Karpas-422 (cell line): ENCODE measurements around the gene RNF220. TPM values are rescaled to one million over a fixed set of nuclear protein-coding genes. Genes with fewer than 3 reads are reported as not detected.
A peak's percentile ranks its signal among the peaks of the same experiment; 100 is the strongest.

ENCODE experiments used
- DNase-seq: peaks from one replicate; pipeline ENCODE4 v3.0.0-alpha.2; 2015
- H2AFZ ChIP-seq: fragments of 200-600 bp; sonication (generic); 2 replicates; pipeline ENCODE4 v1.6.1; 2014; ENCODE audit warnings: antibody characterized with exemption, low read length, mixed read lengths
- H3K27ac ChIP-seq: fragments of 200-600 bp; sonication (generic); 2 replicates; pipeline ENCODE4 v1.5.1; 2014; ENCODE audit warnings: mild to moderate bottlenecking, low read length, moderate library complexity
- H3K27me3 ChIP-seq: fragments of 200-600 bp; sonication (generic); 2 replicates; pipeline ENCODE4 v1.6.1; 2014; ENCODE audit warnings: low read length, mixed read lengths
- H3K36me3 ChIP-seq: fragments of 200-600 bp; sonication (generic); 2 replicates; pipeline ENCODE4 v1.6.1; 2014; ENCODE audit warnings: low read length, mixed read lengths; ENCODE audit not compliant: insufficient read depth
- H3K4me1 ChIP-seq: fragments of 200-600 bp; sonication (generic); 2 replicates; pipeline ENCODE4 v1.6.1; 2014; ENCODE audit warnings: mild to moderate bottlenecking, low read length, mixed read lengths
- H3K4me2 ChIP-seq: fragments of 200-600 bp; sonication (generic); 2 replicates; pipeline ENCODE4 v1.6.1; 2014; ENCODE audit warnings: low read length, low read depth, mild to moderate bottlenecking; ENCODE audit not compliant: poor library complexity, severe bottlenecking
- H3K4me3 ChIP-seq: fragments of 200-600 bp; sonication (generic); 2 replicates; pipeline ENCODE4 v1.5.1; 2014; ENCODE audit warnings: mild to moderate bottlenecking, antibody characterized with exemption, low read length, mixed read lengths
- H3K79me2 ChIP-seq: fragments of 200-600 bp; sonication (generic); 2 replicates; pipeline ENCODE4 v1.6.1; 2014; ENCODE audit warnings: mild to moderate bottlenecking, low read length, mixed read lengths
- H3K9ac ChIP-seq: fragments of 200-600 bp; sonication (generic); 2 replicates; pipeline ENCODE4 v1.6.0; 2014; ENCODE audit warnings: low read length
- H3K9me2 ChIP-seq: fragments of 200-600 bp; sonication (generic), shearing (Covaris generic); replicated peaks from 2 replicates; pipeline ENCODE4 v1.6.0; 2014; ENCODE audit warnings: mild to moderate bottlenecking, low read length, moderate library complexity; ENCODE audit not compliant: insufficient read depth
- H3K9me3 ChIP-seq: fragments of 300-700, 200-600 bp; sonication (generic); 2 replicates; pipeline ENCODE4 v1.6.1; 2014; ENCODE audit warnings: low read length, mixed read lengths
- H4K20me1 ChIP-seq: fragments of 200-600 bp; sonication (generic); 2 replicates; pipeline ENCODE4 v1.6.1; 2014; ENCODE audit warnings: mild to moderate bottlenecking, antibody characterized with exemption, low read length, low read depth; ENCODE audit not compliant: insufficient read depth
- total RNA-seq: library from RNA; depleted of rRNA; stranded (reverse); fragments of >200 nt; shearing (Covaris generic); gene quantifications from 2 replicates; pipeline ENCODE4 v1.2.3, GENCODE V29; 2014; ENCODE audit warnings: low replicate concordance

RNF220 gene
- total RNA-seq, 1 experiment from 2014 or later: 73.6 TPM

DNA sequence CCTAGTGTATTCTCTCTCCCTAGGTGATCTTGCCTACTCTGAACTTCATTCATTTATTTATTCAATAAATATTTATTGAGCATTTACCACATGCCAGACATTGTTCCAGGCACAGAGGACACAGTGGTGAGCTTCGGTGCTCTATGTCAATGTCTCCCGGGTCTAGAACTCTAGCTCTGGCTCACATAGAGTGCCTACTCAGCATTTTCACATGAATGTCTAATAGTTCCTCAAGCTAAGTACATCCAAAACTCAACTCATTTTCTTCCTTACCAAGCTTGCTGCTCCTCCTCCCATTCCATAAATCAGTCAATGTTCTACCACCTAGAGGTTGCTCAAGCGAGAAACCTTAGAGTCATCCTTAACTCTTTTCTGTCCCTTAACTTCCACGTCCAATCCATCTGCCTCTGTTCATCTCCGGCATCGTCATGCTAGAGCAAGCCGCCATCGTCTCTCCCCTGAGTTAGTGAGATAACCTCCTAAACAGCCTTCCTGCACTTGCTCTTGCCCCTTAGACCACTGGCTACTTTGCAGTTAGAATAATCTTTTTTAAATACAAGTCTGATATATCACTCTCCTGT is 201.7 kb downstream of the RNF220 start:
- Histone ChIP-seq H3K79me2 (no peaks in the 10 kb centered on the region), H3K27me3 (no peaks in the 10 kb centered on the region), H3K9me2 (no peaks in the 10 kb centered on the region), H3K4me1 (no peaks in the 10 kb centered on the region), H3K4me3 (no peak overlapping the region), H3K4me2 (no peak overlapping the region), H3K27ac (no peak overlapping the region), H3K9me3 (no peaks in the 10 kb centered on the region), H4K20me1 (no peaks in the 10 kb centered on the region), H3K36me3 (no peaks in the 10 kb centered on the region), H3K9ac (no peak overlapping the region), H2AFZ (no peak overlapping the region)
- no peak for DNase-seq

DNA sequence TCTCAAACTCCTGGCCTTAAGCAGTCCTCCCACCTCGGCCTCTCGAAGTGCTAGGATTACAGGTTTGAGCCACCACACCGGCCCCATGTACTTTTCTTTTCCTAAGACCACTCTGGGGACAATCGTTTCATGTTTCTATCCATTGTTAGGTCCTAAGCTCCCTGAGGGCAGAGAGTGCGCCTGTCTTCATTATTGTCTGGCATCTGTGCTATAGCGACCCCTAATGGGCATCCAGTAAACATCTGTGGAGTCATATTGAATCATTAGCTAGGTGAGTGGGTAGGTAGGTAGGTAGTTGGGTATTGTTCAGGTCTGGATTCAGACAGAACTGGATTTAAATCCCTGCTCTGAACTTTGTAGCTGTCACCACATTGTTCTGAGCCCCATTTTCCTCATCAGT is 203.1 kb downstream of the RNF220 start:
- Histone ChIP-seq H3K27me3 (no peaks in the 10 kb centered on the region), H3K9me3 (no peaks in the 10 kb centered on the region), H3K79me2 (no peaks in the 10 kb centered on the region), H3K27ac (no peak overlapping the region), H3K9ac (no peak overlapping the region), H3K4me1 (no peaks in the 10 kb centered on the region), H3K4me2 (no peak overlapping the region), H3K36me3 (no peaks in the 10 kb centered on the region), H2AFZ (no peak overlapping the region), H4K20me1 (no peaks in the 10 kb centered on the region), H3K4me3 (no peak overlapping the region), H3K9me2 (no peaks in the 10 kb centered on the region)
- peak; percentile 67 for DNase-seq

DNA sequence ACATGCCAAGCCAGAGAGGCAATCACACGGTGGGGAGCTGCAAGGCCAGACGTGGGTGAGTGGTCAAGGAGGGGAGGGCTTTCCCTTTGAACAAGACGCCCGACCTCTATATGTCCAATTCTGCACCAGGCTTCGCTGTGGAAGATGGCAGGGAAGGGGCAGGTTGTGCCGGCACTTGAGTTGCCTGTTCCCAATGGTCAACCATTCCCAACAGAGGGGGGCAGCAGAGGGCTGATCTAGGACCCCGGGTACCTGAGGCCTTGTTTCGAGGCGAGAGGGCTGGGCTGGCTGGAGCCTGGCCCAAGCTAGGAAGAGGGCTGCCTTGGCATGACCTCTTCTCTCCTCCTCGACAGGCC is 204.3 kb downstream of the RNF220 start:
- no peaks in the 10 kb centered on the region for H3K27me3 ChIP-seq
- H3K4me1 ChIP-seq: no peaks in the 10 kb centered on the region
- H3K79me2 ChIP-seq: no peaks in the 10 kb centered on the region
- H3K9me2 ChIP-seq: no peaks in the 10 kb centered on the region
- no peaks in the 10 kb centered on the region for H4K20me1 ChIP-seq
- no peak overlapping the region for H3K9ac ChIP-seq
- H3K9me3 ChIP-seq: no peaks in the 10 kb centered on the region
- no peak overlapping the region for H3K4me3 ChIP-seq
- peak; percentile 79 for DNase-seq
- no peak overlapping the region for H2AFZ ChIP-seq
- H3K27ac ChIP-seq: no peak overlapping the region
- no peak overlapping the region for H3K4me2 ChIP-seq
- H3K36me3 ChIP-seq: no peaks in the 10 kb centered on the region

DNA sequence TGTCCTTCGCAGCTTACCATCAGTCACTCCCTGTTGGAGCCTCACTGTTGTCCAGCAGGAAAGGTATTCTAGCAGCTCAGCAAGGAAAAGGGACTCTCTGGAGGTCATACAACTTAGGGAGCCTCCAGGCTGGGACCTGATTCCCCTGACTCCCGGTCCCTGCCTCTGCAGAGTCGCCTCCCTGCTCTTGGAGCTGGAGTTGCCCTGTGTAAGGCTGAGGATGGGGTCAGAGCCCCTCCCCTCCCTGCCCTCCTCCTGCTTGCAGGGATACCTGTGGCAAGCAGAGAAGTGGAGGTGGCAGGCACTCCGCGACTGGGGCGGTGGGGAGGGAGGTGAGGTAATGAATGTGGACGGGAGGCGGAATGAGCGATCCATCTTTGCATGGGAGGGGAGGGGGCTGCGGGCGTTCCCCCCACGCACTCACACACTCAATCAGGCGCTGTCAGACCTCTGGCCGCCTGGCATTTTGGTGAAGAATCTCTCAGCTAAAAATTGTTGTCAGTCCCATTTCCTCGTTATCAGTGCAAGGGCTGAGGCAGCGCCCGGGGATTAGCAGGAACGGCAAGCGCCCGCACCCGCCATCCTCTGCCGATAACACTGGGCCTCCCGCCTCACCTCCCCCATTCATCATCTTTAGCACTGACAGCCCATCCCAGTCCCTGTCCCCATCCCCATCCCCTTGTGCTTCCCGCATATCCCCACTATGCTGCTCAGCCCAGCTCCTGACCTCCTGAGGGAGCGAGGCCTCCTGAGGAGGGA is 204.9 kb downstream of the RNF220 start:
- Histone ChIP-seq H3K79me2 (no peaks in the 10 kb centered on the region), H3K9ac (no peak overlapping the region), H3K36me3 (no peaks in the 10 kb centered on the region), H3K9me2 (no peaks in the 10 kb centered on the region), H4K20me1 (no peaks in the 10 kb centered on the region), H3K9me3 (no peaks in the 10 kb centered on the region), H3K4me3 (no peak overlapping the region), H2AFZ (no peak overlapping the region), H3K4me1 (no peaks in the 10 kb centered on the region), H3K27ac (no peak overlapping the region), H3K27me3 (no peaks in the 10 kb centered on the region), H3K4me2 (no peak overlapping the region)
- DNase-seq: no peak

DNA sequence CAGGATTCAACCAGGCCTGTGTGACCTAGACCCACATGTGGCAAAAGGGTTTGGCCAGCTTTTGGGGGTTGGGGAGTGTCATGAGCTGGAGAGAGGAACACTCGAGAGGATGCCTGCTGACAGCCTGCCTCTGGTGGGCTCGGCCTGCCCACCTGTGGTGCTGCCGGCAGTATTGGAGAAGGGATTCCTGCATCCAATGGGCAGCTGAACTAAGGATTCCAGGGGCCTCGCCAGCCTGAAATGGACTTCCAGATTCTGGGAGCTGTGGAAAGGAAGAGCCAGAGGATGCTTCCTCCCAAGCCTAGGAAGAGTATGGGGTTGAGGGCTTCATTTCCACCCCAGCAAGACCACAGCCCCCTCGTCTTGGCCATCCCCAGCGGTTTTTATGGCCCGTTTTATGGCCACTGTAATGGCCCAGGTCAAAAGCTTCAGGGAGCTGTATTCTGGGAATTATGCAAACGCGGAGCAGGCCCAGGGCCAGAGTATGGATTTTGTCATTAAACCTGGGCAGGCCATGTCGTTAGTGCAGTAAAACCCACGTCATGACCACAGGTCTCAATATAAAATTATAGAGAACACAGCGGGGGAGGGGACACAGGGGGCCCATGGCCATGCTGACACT is 205.6 kb downstream of the RNF220 start:
- H4K20me1 ChIP-seq: no peaks in the 10 kb centered on the region
- no peaks in the 10 kb centered on the region for H3K9me2 ChIP-seq
- H3K27me3 ChIP-seq: no peaks in the 10 kb centered on the region
- H3K36me3 ChIP-seq: no peaks in the 10 kb centered on the region
- no peak overlapping the region for H2AFZ ChIP-seq
- H3K9ac ChIP-seq: no peak overlapping the region
- H3K4me1 ChIP-seq: no peaks in the 10 kb centered on the region
- no peak overlapping the region for H3K4me2 ChIP-seq
- no peak overlapping the region for H3K4me3 ChIP-seq
- no peaks in the 10 kb centered on the region for H3K9me3 ChIP-seq
- H3K27ac ChIP-seq: no peak overlapping the region
- no peak for DNase-seq
- H3K79me2 ChIP-seq: no peaks in the 10 kb centered on the region

DNA sequence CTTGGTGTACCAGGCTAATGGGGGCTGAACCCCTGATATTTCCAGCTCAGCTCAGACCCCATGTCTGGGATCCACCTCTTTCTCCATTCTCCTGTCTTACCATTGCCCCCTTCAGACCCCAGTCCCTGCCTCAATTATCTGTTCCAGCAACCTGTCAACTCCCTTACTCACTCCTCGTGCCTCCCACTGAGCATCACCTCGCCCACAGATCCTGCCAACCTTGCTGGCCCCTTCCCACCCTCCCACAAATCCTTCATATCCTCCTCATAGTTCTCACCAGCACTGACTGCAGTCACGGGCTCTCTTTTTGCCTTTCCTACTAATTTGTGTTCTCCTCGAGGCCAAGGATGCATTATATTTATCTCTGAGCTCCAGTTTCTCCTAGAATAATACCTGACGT is 206.4 kb downstream of the RNF220 start:
- no peaks in the 10 kb centered on the region for H3K36me3 ChIP-seq
- H4K20me1 ChIP-seq: no peaks in the 10 kb centered on the region
- H3K4me2 ChIP-seq: no peak overlapping the region
- no peaks in the 10 kb centered on the region for H3K9me2 ChIP-seq
- DNase-seq: no peak
- H2AFZ ChIP-seq: no peak overlapping the region
- no peaks in the 10 kb centered on the region for H3K79me2 ChIP-seq
- no peak overlapping the region for H3K4me3 ChIP-seq
- H3K9me3 ChIP-seq: no peaks in the 10 kb centered on the region
- no peak overlapping the region for H3K9ac ChIP-seq
- H3K27me3 ChIP-seq: no peaks in the 10 kb centered on the region
- H3K4me1 ChIP-seq: no peaks in the 10 kb centered on the region
- no peak overlapping the region for H3K27ac ChIP-seq

DNA sequence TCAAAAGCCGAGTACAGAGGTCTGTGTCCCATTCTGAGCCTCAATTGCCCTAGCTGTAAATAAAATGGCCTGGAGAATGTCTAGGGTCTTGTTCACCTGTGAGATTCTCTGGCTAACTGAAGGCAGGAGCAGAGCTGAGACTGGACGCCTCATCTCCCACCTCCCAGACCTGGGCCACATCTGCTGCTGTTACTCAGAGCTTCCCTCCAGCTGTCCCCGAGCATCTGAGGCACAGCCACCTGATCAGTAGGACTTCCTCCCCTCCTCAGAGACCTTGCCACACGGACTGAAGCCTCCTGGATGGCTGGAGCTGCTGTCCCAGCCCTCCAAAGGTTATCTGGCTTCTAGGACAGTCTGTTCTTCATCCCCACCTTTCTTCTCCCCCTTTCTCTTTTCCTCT is 206.8 kb downstream of the RNF220 start:
- no peak overlapping the region for H3K4me3 ChIP-seq

DNA sequence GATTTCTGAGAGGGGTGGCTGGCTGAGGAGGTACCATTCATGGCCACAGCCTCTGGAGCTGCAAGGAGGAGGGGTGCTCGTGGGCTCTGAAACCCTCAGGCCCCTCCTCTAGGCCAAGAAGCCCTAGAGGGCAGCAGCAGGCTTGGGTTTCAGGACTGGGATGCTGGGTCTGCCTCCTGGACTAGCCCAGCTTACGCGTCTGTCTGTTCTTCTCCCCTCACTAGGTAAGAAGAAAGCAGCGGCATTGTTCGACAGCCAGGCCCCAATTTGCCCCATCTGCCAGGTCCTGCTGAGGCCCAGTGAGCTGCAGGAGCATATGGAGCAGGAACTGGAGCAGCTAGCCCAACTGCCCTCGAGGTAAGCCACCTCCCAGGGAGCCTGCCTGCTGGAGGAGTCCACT is 208.9 kb downstream of the RNF220 start:
- Histone ChIP-seq H3K27ac (no peak overlapping the region), H3K79me2 (no peaks in the 10 kb centered on the region), H4K20me1 (no peaks in the 10 kb centered on the region), H3K27me3 (no peaks in the 10 kb centered on the region), H3K4me3 (no peak overlapping the region), H3K36me3 (no peaks in the 10 kb centered on the region), H3K9ac (no peak overlapping the region), H3K9me2 (no peaks in the 10 kb centered on the region), H2AFZ (no peak overlapping the region), H3K4me2 (no peak overlapping the region), H3K9me3 (no peaks in the 10 kb centered on the region), H3K4me1 (no peaks in the 10 kb centered on the region)
- no peak for DNase-seq

More for the DNA sequence above, 206.8 kb downstream of the RNF220 start:
- Histone ChIP-seq H4K20me1 (no peaks in the 10 kb centered on the region), H3K9ac (no peak overlapping the region), H3K9me2 (no peaks in the 10 kb centered on the region), H3K27ac (no peak overlapping the region), H3K4me2 (no peak overlapping the region), H3K4me1 (no peaks in the 10 kb centered on the region), H3K36me3 (no peaks in the 10 kb centered on the region), H3K27me3 (no peaks in the 10 kb centered on the region), H2AFZ (no peak overlapping the region), H3K79me2 (no peaks in the 10 kb centered on the region), H3K9me3 (no peaks in the 10 kb centered on the region)
- DNase-seq: no peak
